Stomach smooth muscle (tissue), 2 donors: ENCODE measurements around the gene ZC3H18.

ENCODE experiments used
- H3K27ac ChIP-seq: one replicate; pipeline ENCODE4 v1.7.0; 2013; ENCODE audit warnings: mild to moderate bottlenecking, low read length, inconsistent platforms
- H3K27me3 ChIP-seq, 2 donors: one replicate each; pipeline ENCODE4 v1.7.0; 2013; ENCODE audit warnings: low read length in 2 of 2; ENCODE audit not compliant: insufficient read depth in 2 of 2, control insufficient read depth in 1 of 2
- H3K36me3 ChIP-seq, 2 donors: one replicate each; pipeline ENCODE4 v1.7.0; 2013; ENCODE audit warnings: low read length in 2 of 2; ENCODE audit not compliant: control insufficient read depth in 2 of 2, insufficient read depth in 2 of 2
- H3K4me1 ChIP-seq: one replicate; pipeline ENCODE4 v1.7.0; 2013; ENCODE audit warnings: low read length; ENCODE audit not compliant: control insufficient read depth, insufficient read depth
- H3K4me3 ChIP-seq, 2 donors: one replicate each; pipeline ENCODE4 v1.7.0; 2013; ENCODE audit warnings: low read length in 2 of 2
- H3K9ac ChIP-seq, 2 donors: one replicate each; pipeline ENCODE4 v1.7.0; 2013; ENCODE audit warnings: low read length in 2 of 2, mild to moderate bottlenecking in 1 of 2
- H3K9me3 ChIP-seq, 2 donors: one replicate each; pipeline ENCODE4 v1.7.0; 2013; ENCODE audit warnings: low read length in 2 of 2; ENCODE audit not compliant: control insufficient read depth in 2 of 2
- donor health status: healthy.
- donor health status: Pancreatic carcinoma.

The ZC3H18 gene

DNA sequence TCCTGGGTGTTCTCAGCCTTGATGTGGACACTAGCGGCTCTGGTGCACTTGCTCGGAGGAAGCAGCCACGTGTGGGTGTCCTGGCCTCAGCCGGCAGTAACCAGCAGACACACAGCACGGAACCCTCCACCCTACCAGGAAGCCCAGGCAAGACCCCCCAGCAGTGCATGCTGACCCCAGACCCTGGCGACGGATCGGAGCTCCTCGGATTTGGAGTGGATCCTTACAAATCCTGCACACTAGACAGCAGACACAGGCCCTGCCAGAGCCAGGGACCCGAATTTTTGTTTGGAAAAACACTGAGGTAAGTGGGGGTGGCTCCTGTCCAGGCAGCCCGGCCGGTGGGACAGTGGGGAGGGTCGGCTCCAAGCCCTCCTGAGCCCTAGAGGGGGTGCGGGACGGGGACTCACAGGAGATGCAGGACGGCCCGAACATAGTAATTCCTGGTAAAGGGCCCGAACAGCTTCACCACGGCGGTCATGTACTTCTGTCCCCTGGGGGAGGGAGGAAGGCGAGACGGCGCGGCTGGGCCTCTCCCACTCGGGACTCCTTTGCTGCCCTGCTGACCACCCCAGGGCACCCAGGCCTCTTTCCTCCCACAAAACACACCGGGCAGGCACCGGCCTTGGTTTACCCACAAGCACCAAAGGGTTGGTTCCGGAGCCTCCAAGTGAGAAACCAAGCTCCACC is 76.3 kb downstream of the ZC3H18 start:
- Histone ChIP-seq H3K4me3 (no peak overlapping the region), H3K27me3 (peaks cover 4 to 11% of the 10 kb centered on the region in 2 donors), H3K27ac (no peak overlapping the region), H3K4me1 (peaks cover 6% of the 10 kb centered on the region), H3K36me3 (no peaks in the 10 kb centered on the region), H3K9ac (no peak overlapping the region), H3K9me3 (no peaks in the 10 kb centered on the region)

DNA sequence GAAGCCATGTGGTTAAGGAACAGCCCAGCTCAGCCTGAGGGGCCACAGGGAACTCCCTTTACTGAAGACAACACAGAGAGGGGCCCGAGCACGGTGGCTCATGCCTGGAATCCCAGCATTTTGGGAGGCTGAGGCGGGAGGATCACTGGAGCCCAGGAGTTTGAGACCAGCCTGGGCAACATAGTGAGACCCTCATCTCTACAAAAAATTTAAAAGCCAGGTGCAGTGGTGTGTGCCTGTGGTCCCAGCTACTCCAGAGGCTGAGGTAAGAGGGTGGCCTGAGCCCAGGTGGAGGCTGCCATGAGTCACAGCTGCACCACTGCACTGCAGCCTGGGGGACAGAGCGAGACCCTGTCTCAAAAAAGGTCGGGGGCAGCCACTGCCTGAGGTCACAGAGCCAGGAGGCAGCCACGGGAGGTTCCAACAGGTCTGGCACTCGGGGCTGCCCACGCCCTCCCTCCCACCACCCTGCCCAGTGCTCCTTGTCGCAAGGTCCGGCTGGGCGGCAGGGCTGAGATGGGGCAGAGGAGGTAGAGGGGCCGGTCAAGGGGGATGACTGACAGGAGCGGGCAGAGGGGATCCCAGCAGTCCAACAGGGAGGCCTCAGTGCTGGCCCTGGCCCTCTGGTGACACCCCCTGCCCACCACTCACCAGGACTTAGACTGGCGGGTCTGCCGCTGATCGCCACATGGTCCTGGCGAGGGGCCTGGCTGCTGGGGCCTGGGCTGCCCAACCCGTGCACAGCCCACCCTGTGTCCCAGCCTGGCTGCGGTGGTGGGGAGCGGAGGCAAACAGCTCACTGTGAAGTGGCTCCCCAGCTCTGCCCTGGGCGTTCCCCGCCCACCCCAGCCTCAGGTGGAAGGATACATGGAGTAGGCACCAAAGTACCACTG is 77.2 kb downstream of the ZC3H18 start:
- no peaks in the 10 kb centered on the region for H3K36me3 ChIP-seq
- H3K9me3 ChIP-seq: no peaks in the 10 kb centered on the region
- H3K4me3 ChIP-seq: no peak overlapping the region

DNA sequence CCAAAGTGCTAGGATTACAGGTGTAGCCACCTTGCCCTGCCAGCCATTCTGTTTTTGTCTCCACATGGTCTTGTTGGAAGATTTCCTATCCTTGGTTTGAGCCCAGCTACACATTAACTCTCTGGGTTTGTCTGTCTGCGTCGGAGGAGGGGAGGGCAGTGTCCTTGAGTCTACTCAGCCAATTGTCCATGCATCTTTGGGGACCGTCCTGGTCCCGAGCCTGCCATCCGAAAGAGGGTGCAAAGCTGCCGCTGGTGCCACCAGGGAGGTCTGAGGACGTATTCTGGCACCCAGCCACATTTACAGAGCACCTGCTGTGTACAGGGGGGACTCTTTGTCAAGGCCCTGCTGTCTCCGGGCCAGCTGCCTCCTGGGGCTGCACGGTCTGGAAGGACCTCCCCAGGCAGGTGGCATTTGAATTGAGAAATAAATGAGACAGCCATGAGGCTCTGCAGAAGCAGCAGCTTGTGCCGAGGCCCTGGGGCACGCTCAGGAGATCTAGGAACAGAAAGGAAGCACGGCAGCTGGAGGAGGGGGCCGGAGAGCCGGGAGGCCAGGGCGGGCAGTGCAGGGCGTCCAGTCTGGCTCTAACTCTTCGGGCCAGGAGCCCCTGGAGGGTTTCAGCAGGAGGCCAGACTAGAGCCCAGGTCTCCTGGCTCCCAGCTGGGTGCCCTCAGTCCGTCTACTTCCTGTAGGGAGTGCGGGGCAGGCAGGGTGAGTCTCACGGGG is 79.2 kb downstream of the ZC3H18 start:
- no peak overlapping the region for H3K9ac ChIP-seq
- peaks cover 0 to 5% of the 10 kb centered on the region in 2 donors for H3K36me3 ChIP-seq
- H3K9me3 ChIP-seq: no peaks in the 10 kb centered on the region
- peaks cover 7% of the 10 kb centered on the region for H3K4me1 ChIP-seq
- no peak overlapping the region for H3K27ac ChIP-seq
- H3K27me3 ChIP-seq: peaks cover 6 to 15% of the 10 kb centered on the region in 2 donors
- no peak overlapping the region for H3K4me3 ChIP-seq

More for the DNA sequence above, 77.2 kb downstream of the ZC3H18 start:
- H3K4me1 ChIP-seq: peaks cover 7% of the 10 kb centered on the region
- no peak overlapping the region for H3K9ac ChIP-seq
- peaks cover 6 to 15% of the 10 kb centered on the region in 2 donors for H3K27me3 ChIP-seq
- H3K27ac ChIP-seq: no peak overlapping the region

DNA sequence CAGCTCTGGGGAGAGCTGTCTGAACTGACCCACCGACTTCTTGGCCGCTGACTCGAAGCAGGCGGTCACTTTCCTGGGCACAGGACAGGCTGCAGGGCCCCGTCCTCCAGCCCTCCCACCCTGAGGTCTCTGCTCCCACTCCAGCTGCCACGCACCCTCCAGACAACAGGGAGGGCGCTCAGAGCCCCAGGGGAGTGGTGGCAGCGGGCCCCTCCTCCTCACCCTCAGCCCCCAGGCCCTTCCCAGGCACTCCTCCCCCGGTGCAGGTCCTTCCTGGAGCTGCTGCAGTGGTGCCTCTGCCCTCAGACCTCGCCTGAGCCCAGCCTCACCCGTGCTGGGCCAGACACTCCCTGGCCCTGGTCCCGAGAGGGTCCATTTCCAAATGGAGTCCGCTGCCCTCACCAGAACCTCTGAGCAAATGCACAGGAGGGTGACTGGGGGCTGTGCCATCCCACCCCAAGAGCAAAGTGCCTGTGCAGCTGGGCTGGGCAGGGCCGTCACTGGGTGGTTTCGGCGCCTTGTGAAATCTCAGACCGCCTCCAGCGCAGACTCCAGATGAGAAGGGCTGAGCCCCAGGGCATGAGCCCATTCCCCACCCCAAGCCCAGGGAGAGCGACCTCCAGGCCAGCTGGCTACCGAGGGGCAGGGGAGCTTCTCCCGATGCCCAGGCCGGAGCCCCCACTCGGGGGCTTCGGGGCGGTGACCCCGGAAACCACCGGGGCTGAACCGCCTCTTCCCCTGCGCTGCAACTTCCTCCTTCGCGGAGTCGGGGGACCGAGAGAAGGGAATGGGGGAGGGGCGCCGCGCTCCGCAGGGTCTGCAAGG is 79.9 kb downstream of the ZC3H18 start:
- H3K4me1 ChIP-seq: peaks cover 7% of the 10 kb centered on the region
- peak overlapping the region; percentile 35 to 71 for H3K4me3 ChIP-seq
- no peak overlapping the region for H3K27ac ChIP-seq
- H3K36me3 ChIP-seq: peaks cover 3 to 9% of the 10 kb centered on the region in 2 donors
- peak overlapping the region; percentile 21 to 42 for H3K9ac ChIP-seq
- no peaks in the 10 kb centered on the region for H3K9me3 ChIP-seq
- peaks cover 6 to 15% of the 10 kb centered on the region in 2 donors for H3K27me3 ChIP-seq

DNA sequence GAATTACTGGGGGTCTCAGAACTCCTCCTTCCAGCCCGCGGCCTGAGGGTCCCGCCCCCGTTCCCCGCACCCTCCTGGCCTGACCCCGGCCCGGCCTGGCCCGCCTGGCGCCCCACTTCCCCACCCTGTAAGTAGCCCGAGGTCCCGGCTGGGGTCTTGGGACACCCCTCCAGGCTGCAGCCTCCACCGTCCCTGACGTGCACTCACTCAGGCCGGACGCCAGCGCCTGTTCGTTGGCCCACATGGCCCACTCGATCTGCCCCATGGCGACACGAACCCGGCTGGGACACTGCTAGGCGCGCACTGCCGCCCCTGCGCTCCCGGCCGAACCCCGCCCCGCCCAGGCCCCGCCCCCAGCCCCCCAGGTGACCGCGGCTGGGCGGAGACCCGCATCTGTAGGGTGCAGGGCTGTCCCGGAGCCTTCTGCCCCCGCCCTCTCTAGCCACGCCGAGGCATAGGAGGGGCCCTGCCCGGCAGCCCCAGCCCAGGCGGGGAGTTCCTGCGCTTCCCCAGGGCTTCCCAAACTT is 80.6 kb downstream of the ZC3H18 start, which contains the start of gene CYBA:
Gene CYBA (minus strand): TSS at position 305 of the 527 bp plus-strand sequence. CDS start 40 bp downstream, at position 265.
- Histone ChIP-seq H3K4me1 (peaks cover 7% of the 10 kb centered on the region), H3K9ac (peak within 1 kb of the TSS; percentile 42 to 47), H3K36me3 (peaks cover 4 to 9% of the 10 kb centered on the region in 2 donors), H3K9me3 (no peaks in the 10 kb centered on the region), H3K27me3 (peaks cover 6 to 15% of the 10 kb centered on the region in 2 donors), H3K27ac (no peak within 1 kb of the TSS), H3K4me3 (peak within 1 kb of the TSS; percentile 35 to 71)

GRCh38 chr16:88651276-88651988 is 81.2 kb downstream of the ZC3H18 start:
- Histone ChIP-seq H3K36me3 (peaks cover 4 to 11% of the 10 kb centered on the region in 2 donors), H3K4me1 (peaks cover 7% of the 10 kb centered on the region), H3K9ac (peak overlapping the region in 1 of 2 donors; percentile 26), H3K4me3 (peak overlapping the region in 1 of 2 donors; percentile 59), H3K9me3 (no peaks in the 10 kb centered on the region), H3K27ac (no peak overlapping the region), H3K27me3 (peaks cover 6 to 15% of the 10 kb centered on the region in 2 donors)

DNA sequence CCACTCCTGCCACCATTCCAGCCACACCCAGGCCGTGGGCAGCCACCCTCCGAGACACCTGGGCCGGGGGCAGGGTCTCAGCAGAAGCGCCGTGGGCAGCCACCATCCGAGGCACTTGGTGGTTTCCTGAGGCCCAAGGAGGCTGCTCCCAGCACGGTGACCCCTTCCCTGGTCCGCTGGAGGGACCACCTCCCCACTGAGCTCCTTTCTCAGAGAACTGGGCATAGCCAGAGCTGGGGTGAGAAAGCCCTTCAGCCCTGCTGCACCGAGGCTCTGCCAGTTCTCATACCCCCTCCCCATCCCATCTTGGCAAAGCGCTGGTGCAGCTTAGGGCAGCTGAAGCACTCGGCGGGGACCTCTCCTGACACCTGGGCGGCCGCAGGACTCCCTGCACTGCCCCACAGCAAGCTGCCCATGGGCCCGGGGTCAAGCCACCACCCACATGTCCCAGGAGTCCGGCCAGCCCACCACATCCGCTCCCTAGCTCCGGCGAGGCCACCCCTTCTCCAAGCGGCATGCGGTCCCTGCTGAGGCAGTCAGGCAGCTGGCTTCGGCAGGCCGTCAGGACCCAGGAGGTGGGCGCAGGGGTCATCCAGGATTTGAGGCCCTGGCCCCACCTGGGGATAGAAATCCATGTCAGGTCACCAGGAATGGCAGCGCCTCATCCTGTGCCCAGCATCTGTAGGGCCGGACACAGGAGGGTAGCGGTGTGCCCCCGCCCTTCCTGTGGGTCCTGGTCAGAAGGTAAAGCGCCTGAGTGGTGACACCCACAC is 82.0 kb downstream of the ZC3H18 start:
- H3K4me3 ChIP-seq: no peak overlapping the region
- peaks cover 6 to 15% of the 10 kb centered on the region in 2 donors for H3K27me3 ChIP-seq
- no peak overlapping the region for H3K27ac ChIP-seq
- peaks cover 7% of the 10 kb centered on the region for H3K4me1 ChIP-seq
- no peaks in the 10 kb centered on the region for H3K9me3 ChIP-seq
- peaks cover 4 to 14% of the 10 kb centered on the region in 2 donors for H3K36me3 ChIP-seq
- no peak overlapping the region for H3K9ac ChIP-seq

- Histone ChIP-seq H3K4me1 (peaks cover 7% of the 10 kb centered on the region), H3K36me3 (peaks cover 4 to 14% of the 10 kb centered on the region in 2 donors), H3K27ac (no peak overlapping the region), H3K9ac (no peak overlapping the region), H3K4me3 (no peak overlapping the region), H3K27me3 (peaks cover 6 to 15% of the 10 kb centered on the region in 2 donors), H3K9me3 (no peaks in the 10 kb centered on the region)
Measured at GRCh38 chr16:88652762-88653063, 82.5 kb downstream of the ZC3H18 start.

- Histone ChIP-seq H3K9me3 (no peaks in the 10 kb centered on the region), H3K36me3 (peaks cover 4 to 14% of the 10 kb centered on the region in 2 donors), H3K27ac (no peak overlapping the region)
Measured at GRCh38 chr16:88653101-88653500, 82.9 kb downstream of the ZC3H18 start.

More at GRCh38 chr16:88653101-88653500, 82.9 kb downstream of the ZC3H18 start:
- Histone ChIP-seq H3K9ac (no peak overlapping the region), H3K27me3 (peaks cover 6 to 15% of the 10 kb centered on the region in 2 donors), H3K4me3 (no peak overlapping the region), H3K4me1 (peaks cover 7% of the 10 kb centered on the region)
